HepG2 (cell line): ENCODE data around the gene BCAM. TPM values are rescaled to one million over a fixed set of nuclear protein-coding genes. Genes with fewer than 3 reads are reported as not detected.
A peak's percentile ranks its signal among the peaks of the same experiment; 100 is the strongest.

Source experiments
- IRX3 ChIP-seq: sonication (generic); formaldehyde crosslinking; IDR thresholded peaks from 2 replicates; pipeline ENCODE4 v1.8.1; 2023; ENCODE audit warnings: mild to moderate bottlenecking, low read depth, missing genetic modification reagents, borderline replicate concordance
- KLF16 ChIP-seq, 2 experiments: sonication (generic) in 1 of 2; formaldehyde crosslinking in 1 of 2; IDR thresholded peaks; 2 replicates each; pipeline versions ENCODE4 v1.6.1 to v1.8.0; 2016 to 2023; ENCODE audit warnings: missing genetic modification reagents in 2 of 2, missing compliant biosample characterization in 1 of 2
- MAZ ChIP-seq, 2 experiments: sonication (generic) in 1 of 2; formaldehyde crosslinking in 1 of 2; IDR thresholded peaks; 2 replicates each; pipeline versions ENCODE4 v1.5.0 to v1.6.1; 2012 to 2020; ENCODE audit warnings: low read depth in 2 of 2, mild to moderate bottlenecking in 2 of 2, borderline replicate concordance in 1 of 2, improper control_type of control experiment in 1 of 2, low read length in 1 of 2, missing genetic modification reagents in 1 of 2, moderate library complexity in 1 of 2
- PCBP1 ChIP-seq: fragments of 200-400 bp; formaldehyde crosslinking; IDR thresholded peaks from 2 replicates; pipeline ENCODE4 v1.6.1; 2017; ENCODE audit warnings: mild to moderate bottlenecking, low read depth, low read length, borderline replicate concordance
- PHF20 ChIP-seq: sonication (generic); formaldehyde crosslinking; IDR thresholded peaks from 2 replicates; pipeline ENCODE4 v1.5.0; 2020; ENCODE audit warnings: mild to moderate bottlenecking, missing genetic modification reagents
- POLR2G ChIP-seq: fragments of 200-400 bp; formaldehyde crosslinking; IDR thresholded peaks from 2 replicates; pipeline ENCODE4 v1.6.1; 2018; ENCODE audit warnings: mild to moderate bottlenecking, low read depth, low read length, moderate library complexity
- RXRB ChIP-seq: IDR thresholded peaks from 2 replicates; pipeline ENCODE4 v1.6.1; 2016; ENCODE audit warnings: borderline replicate concordance, missing genetic modification reagents, missing compliant biosample characterization
- SMC3 ChIP-seq: IDR thresholded peaks from 2 replicates; pipeline ENCODE4 v1.6.1; 2011; ENCODE audit warnings: low read length, improper control_type of control experiment
- SMYD3 ChIP-seq: sonication (generic); formaldehyde crosslinking; IDR thresholded peaks from 2 replicates; pipeline ENCODE4 v1.8.1; 2023; ENCODE audit warnings: mild to moderate bottlenecking, missing genetic modification reagents
- STAT6 ChIP-seq: sonication (generic); formaldehyde crosslinking; IDR thresholded peaks from 2 replicates; pipeline ENCODE4 v1.4.0; 2020; ENCODE audit warnings: missing genetic modification reagents, mild to moderate bottlenecking, borderline replicate concordance
- YEATS2 ChIP-seq: sonication (generic); formaldehyde crosslinking; IDR thresholded peaks from 2 replicates; pipeline ENCODE4 v1.4.0; 2020; ENCODE audit warnings: missing genetic modification reagents, borderline replicate concordance
- ZBTB40 ChIP-seq, 2 experiments: fragments of 450-650 bp in 1 of 2; sonication (generic) in 1 of 2; formaldehyde crosslinking in 1 of 2; IDR thresholded peaks; 2 replicates each; pipeline versions ENCODE4 v1.6.1 to v1.8.0; 2016 to 2022; ENCODE audit warnings: antibody characterized with exemption in 1 of 2, mild to moderate bottlenecking in 1 of 2, missing genetic modification reagents in 1 of 2
- ZNF383 ChIP-seq: sonication (generic); formaldehyde crosslinking; IDR thresholded peaks from 2 replicates; pipeline ENCODE4 v1.4.0; 2020; ENCODE audit warnings: missing genetic modification reagents, mild to moderate bottlenecking, borderline replicate concordance
- ZNF883 ChIP-seq: sonication (generic); formaldehyde crosslinking; IDR thresholded peaks from 2 replicates; pipeline ENCODE4 v1.5.1; 2020; ENCODE audit warnings: mild to moderate bottlenecking, missing genetic modification reagents; ENCODE audit errors: not compliant biosample characterization
- ZSCAN22 ChIP-seq: sonication (generic); formaldehyde crosslinking; IDR thresholded peaks from 2 replicates; pipeline ENCODE4 v1.4.0; 2020; ENCODE audit warnings: mild to moderate bottlenecking, missing genetic modification reagents
- polyA plus RNA-seq, 8 experiments: library from polyadenylated mRNA; depleted of rRNA in 3 of 8; stranded (reverse) in 7 of 8; unstranded in 1 of 8; fragments of >200 nt; fragmentation: Illumina TruSeq in 4 of 8; extraction: Trizol in 4 of 8; gene quantifications; 2 replicates each; pipeline versions ENCODE4 v1.2.1 to v1.2.3, GENCODE V29; 2011 to 2016; ENCODE audit warnings: low read depth in 4 of 8, missing spikeins in 1 of 8, mixed read lengths in 1 of 8; ENCODE audit not compliant: insufficient read depth in 1 of 8
- total RNA-seq, 5 experiments: library from RNA; depleted of rRNA; stranded (reverse); fragments of >200 nt; fragmentation: Illumina TruSeq; extraction: Trizol; gene quantifications; 2 replicates each; pipeline ENCODE4 v1.2.3, GENCODE V29; 2016; ENCODE audit warnings: low read depth in 1 of 5

BCAM gene
- total and polyA plus RNA-seq, 2 of the 13 experiments (the other 11 are each of a cell fraction or from before 2014, with no cell fraction given), result 51.2 to 62.7 TPM

GRCh38 chr19:44807652-44808462 is 1.0 kb upstream of the BCAM start (continued):
- peak; percentile 73; the same call in 1 of the 2 replicates for TF ChIP-seq MAZ (IDR thresholded peaks at IDR 0.05; ENCODE audit: borderline replicate concordance, low read depth, low read length)
- TF ChIP-seq MAZ (CRISPR knock-in tag; IDR thresholded peaks at IDR 0.05; ENCODE audit: low read depth), result peak; percentile 37; the same call in 1 of the 2 replicates
- TF ChIP-seq YEATS2 (CRISPR knock-in tag), result no peak; the same call in 1 of the 2 replicates
- TF ChIP-seq ZSCAN22 (CRISPR knock-in tag), result peak; percentile 94
- peak; percentile 64; the same call in 1 of the 2 replicates for TF ChIP-seq IRX3 (CRISPR knock-in tag)
- 0 out of 2 replicates have a peak, but pooled peaks have one; percentile 35 for TF ChIP-seq PCBP1
- TF ChIP-seq STAT6 (CRISPR knock-in tag), result peak; percentile 42; the same call in 1 of the 2 replicates
- no peak for TF ChIP-seq ZNF383 (CRISPR knock-in tag)
- TF ChIP-seq SMYD3 (CRISPR knock-in tag), result 0 out of 2 replicates have a peak, but pooled peaks have one; percentile 52
- peak; percentile 75 for TF ChIP-seq RXRB (CRISPR knock-in tag)
- peak; percentile 30; the same call in 1 of the 2 replicates for TF ChIP-seq PHF20
- TF ChIP-seq SMC3, result peak; percentile 63; the same call in 1 of the 2 replicates
- 0 out of 2 replicates have a peak, but pooled peaks have one; percentile 16 for TF ChIP-seq POLR2G
- peak in 1 of 2 experiments; percentile 41; a peak in 1 of 4 replicates for TF ChIP-seq KLF16 (CRISPR knock-in tag; IDR thresholded peaks at IDR 0.05)
- no peak for TF ChIP-seq ZBTB40 (IDR thresholded peaks at IDR 0.05)
- 0 out of 2 replicates have a peak, but pooled peaks have one; percentile 40 for TF ChIP-seq ZBTB40 (CRISPR knock-in tag; IDR thresholded peaks at IDR 0.05)
- no peak for TF ChIP-seq ZNF883
